ACHN (cell line): Measurements from ENCODE around the gene ATP5F1E.
"Not testable (repeated sequence)": the region's sequence is repeated elsewhere in the genome, so short reads cannot be mapped to it uniquely, and the experiment has no call there.

Experiments
- DNase-seq: peaks from one replicate; pipeline ENCODE4 v3.0.0-alpha.2; 2015
- in situ Hi-C: cut with HindIII; loops from 2 replicates; pipeline ENCODE4 v1.10.0; 2017; ENCODE audit warnings: low sequenced_read_pairs, low pct_ligation_motif_present, low pct_unique_long_range_greater_than_20kb

The ATP5F1E gene

DNA sequence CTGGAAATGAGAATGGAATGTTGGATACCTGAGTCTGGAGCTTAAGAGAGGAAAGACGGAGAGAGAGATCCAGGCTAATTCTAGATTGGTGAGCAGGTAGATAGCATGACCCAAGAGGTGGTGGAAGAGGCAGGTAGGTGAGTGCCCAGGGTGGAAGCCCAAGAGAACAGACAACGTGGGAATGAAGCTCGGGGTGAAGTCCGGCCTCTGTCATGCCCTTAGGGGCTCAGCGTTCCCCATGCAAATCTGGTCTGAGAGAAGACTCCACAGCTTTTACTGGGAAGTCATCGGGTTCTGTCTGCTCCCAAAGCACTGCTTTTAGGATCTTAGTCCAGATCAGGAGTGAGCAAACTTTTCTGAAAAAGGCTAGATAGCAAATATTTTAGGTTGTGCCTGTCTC is 47.4 kb downstream of the ATP5F1E start:
- in situ Hi-C loops = no loop called here
- DNase-seq = no peak

DNA sequence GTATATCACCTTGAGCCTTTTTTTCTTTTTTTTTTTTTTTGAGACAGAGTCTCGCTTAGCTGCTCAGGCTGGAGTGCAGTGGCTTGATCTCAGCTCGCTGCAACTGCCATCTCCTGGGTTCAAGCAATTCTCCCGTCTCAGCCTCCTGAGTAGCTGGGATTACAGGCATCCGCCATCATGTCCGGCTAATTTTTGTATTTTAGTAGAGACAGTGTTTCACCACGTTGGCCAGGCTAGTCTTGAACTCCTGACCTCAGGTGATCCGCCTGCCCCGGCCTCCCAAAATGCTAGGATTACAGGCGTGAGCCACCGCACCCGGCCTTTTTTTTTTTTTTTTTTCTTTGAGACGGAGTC is 49.0 kb downstream of the ATP5F1E start:
- DNase-seq, in situ Hi-C loops: not testable (repeated sequence)

DNA sequence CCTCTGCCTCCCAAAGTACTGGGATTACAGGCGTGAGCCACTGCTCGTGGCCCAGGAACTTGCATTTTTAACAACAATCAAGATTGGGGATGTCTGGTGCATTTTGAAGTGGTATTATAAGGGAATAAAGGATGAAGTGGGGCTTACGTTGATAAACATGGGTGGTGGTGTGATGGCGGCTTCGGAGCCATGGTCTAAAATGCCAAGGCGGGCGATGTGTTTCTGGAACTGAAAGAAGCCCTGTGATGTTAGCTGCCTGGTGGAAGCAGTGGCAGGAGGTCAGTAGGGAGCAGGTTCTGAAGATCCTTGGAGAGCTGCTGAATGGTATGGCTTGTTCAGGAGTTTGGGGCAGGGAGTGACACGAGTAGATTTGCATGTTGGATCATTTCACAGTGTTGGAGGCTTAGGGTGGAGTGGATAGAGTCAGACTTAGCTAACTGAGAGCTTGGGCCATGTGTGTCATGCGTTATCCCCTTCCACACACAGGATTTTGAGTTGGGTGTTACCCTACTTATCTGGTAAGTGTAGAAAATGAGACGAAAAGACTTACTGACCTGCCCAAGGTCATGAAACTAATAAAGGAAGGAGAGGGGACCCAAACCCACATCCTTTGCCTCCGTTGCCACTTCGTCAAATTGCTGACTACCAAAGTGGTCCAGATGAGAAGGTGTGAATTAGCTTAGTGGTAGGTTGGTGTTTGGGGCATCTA is 49.6 kb downstream of the ATP5F1E start:
- in situ Hi-C loops = no loop called here
- no peak for DNase-seq

DNA sequence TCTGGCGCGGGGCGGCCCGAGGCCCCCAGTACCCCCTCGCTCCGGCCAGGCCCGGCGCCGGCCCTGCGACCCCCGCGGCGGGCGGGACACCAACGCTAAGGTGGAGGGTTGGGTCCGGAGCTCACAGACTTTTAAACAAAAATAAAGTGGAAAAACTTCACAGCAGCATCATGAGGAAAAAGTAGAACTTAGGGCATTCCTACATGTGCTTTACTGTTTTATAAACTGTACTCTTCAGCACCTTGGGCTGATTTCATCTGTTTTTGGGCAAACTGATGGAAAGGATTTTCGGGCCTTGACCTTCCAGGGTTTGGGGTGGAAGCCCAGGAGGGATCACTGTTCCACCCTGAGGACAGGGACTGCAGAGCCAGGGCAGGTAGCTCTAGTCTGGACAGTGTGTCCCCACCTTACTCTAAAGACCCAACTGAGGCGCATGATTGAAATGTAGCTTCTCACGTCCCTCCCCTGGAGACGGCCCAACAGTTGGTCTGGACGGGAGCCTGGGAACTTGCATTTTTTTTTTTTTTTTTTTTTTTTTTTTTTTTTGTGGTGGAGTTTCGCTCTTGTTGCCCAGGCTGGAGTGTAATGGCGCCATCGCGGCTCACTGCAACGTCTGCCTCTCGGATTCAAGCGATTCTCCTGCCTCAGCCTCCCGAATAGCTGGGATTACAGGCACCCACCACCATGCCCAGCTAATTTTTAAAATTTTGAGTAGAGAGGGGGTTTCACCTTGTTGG is 50.3 kb downstream of the ATP5F1E start:
- DNase-seq = no peak
- in situ Hi-C loops = no loop called here

DNA sequence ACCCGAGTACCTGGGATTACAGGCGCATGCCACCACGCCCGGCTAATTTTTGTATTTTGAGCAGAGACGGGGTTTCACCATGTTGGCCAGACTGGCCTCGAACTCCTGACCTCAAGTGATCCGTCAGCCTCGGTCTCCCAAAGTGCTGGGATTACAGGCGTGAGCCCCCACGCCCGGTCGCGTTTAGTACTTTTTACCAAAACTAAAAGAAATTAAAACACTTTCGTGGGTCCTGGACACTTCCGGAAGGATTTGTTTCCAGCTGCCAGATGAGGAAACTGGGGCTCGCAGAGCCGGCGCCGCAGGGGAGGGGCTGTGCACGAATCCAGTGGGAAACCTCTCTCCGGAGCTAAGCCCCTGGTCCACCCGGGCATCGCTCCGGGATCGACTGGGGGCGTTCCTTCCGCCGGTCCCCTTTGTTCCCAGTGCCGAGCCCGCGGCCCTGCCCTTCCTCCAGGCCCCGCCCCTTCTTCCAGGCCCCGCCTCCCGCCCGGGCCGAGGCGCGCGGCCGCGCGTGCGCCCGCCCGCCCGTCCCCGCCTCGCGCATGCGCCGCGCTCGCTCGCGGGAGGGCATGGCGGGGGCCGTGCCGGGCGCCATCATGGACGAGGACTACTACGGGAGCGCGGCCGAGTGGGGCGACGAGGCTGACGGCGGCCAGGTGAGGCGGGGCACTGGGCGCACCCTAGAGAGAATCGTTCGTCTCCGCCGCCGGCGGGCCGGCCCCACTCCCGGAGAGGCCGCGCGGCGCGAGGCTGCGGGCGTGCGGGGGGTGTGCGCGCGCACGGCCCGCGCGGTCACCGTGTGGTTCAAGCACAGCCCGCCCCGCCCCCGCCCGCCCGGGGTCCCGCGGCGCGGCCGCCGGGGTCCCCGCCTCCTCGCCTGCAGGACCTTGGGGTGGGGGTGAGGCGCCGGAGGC is 51.2 kb downstream of the ATP5F1E start, which contains the start of gene NELFCD:
Gene NELFCD (plus strand): TSS at position 546 of the 917 bp plus-strand sequence. CDS start 54 bp downstream, at position 600.
- DNase-seq = peak; percentile 89
- in situ Hi-C loops = no loop called here

DNA sequence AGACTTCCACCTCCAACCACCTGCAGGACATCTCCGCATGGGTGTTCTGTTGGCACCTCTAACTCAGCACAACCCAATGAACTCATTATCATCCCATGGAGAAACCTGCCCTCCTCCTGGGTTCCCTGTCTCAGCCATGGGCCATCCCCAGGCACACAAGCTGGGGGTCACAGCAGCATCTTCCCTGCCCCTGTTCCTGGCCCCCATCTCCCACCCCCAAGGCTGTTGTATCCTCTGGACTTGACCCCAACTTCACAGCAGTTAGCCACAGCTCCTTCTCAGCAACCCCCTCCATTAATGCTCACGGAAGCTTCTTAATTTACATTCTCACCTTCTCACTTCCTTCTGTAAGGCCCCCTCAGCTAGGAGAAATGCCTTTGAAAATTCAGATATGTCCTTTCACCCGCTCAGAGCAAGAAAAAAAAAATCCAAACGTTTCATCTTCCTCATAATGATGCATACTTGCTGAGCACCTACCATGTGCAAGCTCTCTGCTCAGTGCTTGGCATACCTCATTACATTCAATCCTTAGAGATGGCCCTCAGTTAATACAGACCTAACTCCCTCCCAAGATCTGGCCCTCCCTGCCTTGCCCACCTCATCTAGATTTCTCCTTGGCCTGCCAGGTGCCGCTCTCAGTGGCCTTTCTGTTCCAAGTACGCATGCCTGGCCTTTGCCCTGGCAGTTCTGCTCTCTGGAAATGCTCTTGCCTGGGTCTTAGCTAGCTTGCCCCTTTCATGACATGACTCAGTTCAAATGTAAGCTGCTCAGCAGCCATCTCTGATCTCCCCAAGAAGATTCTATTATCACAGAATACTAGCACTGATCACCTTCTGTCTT is 53.6 kb downstream of the ATP5F1E start:
- in situ Hi-C loops = no loop called here
- DNase-seq = no peak

DNA sequence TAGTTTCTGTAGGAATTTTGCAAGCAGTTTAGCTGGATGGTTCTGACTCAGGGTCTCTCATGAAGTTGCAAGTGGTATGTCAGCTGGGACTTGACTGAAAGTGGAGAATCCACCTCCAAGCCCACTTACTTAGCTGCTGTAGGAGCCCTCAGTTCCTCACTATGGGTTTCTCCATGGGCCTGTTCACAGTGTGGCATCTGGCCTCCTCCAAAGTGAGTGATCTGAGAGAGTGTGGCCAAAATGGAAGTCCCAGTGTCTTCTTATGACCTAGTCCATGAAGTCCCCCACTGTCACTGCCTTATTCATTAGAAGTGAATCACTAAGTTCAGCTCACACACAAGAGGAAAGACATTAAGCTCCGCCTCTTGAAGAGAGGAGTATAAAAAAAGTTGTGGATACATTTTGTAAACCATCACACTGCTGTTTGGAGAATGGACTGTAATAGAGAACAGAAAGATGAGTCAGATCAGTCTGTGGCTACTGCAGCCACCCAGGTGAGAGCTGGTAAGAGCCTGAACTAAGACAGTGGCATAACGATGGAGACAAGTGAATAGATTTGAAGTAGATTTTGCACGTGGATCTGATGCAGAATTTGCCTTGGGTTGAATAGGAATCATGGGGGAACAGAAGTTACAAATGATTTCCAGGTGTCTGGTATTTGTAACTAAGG is 55.9 kb downstream of the ATP5F1E start:
- DNase-seq = no peak
- in situ Hi-C loops = no loop called here
